GM18505 (cell line): ENCODE data around the gene CMTR1.

Experiments
- ATAC-seq: cut with Tn5 transposase; IDR thresholded peaks from one replicate; pipeline ENCODE4 v1.9.1; 2021; ENCODE audit not compliant: unreplicated experiment
- POLR2A ChIP-seq: IDR thresholded peaks from 4 replicates; pipeline ENCODE4 v1.6.1; 2011; ENCODE audit warnings: borderline replicate concordance; ENCODE audit not compliant: insufficient read depth, insufficient read length; ENCODE audit errors: extremely low read depth

Gene CMTR1

GRCh38 chr6:37477656-37478435 is 44.8 kb downstream of the CMTR1 start:
- no peak for ATAC-seq
- TF ChIP-seq POLR2A: no peak

GRCh38 chr6:37478827-37479226 is 45.8 kb downstream of the CMTR1 start:
- ATAC-seq: no peak
- no peak for TF ChIP-seq POLR2A

- no peak for TF ChIP-seq POLR2A
- ATAC-seq: no peak
Observed at GRCh38 chr6:37479266-37479854, 46.3 kb downstream of the CMTR1 start.

GRCh38 chr6:37480118-37480736 is 47.2 kb downstream of the CMTR1 start:
- no peak for ATAC-seq
- no peak for TF ChIP-seq POLR2A

- ATAC-seq: no peak
Observed at GRCh38 chr6:37480951-37481534, 48.0 kb downstream of the CMTR1 start.

GRCh38 chr6:37481711-37482605 is 48.9 kb downstream of the CMTR1 start:
- no peak for TF ChIP-seq POLR2A
- ATAC-seq: no peak

More at GRCh38 chr6:37480951-37481534, 48.0 kb downstream of the CMTR1 start:
- no peak for TF ChIP-seq POLR2A

GRCh38 chr6:37482606-37483251 is 49.7 kb downstream of the CMTR1 start:
- TF ChIP-seq POLR2A: no peak
- ATAC-seq: no peak

- no peak for TF ChIP-seq POLR2A
Observed at GRCh38 chr6:37483252-37483901, 50.4 kb downstream of the CMTR1 start.

GRCh38 chr6:37483917-37484785 is 51.1 kb downstream of the CMTR1 start:
- no peak for ATAC-seq
- no peak for TF ChIP-seq POLR2A

More at GRCh38 chr6:37483252-37483901, 50.4 kb downstream of the CMTR1 start:
- ATAC-seq: no peak

GRCh38 chr6:37484786-37485170 is 51.8 kb downstream of the CMTR1 start:
- no peak for TF ChIP-seq POLR2A
- no peak for ATAC-seq

- ATAC-seq: no peak
- TF ChIP-seq POLR2A: no peak
Observed at GRCh38 chr6:37485291-37485702, 52.3 kb downstream of the CMTR1 start.
